ENCODE measurements around the gene MRPL20.

Gene MRPL20

DNA sequence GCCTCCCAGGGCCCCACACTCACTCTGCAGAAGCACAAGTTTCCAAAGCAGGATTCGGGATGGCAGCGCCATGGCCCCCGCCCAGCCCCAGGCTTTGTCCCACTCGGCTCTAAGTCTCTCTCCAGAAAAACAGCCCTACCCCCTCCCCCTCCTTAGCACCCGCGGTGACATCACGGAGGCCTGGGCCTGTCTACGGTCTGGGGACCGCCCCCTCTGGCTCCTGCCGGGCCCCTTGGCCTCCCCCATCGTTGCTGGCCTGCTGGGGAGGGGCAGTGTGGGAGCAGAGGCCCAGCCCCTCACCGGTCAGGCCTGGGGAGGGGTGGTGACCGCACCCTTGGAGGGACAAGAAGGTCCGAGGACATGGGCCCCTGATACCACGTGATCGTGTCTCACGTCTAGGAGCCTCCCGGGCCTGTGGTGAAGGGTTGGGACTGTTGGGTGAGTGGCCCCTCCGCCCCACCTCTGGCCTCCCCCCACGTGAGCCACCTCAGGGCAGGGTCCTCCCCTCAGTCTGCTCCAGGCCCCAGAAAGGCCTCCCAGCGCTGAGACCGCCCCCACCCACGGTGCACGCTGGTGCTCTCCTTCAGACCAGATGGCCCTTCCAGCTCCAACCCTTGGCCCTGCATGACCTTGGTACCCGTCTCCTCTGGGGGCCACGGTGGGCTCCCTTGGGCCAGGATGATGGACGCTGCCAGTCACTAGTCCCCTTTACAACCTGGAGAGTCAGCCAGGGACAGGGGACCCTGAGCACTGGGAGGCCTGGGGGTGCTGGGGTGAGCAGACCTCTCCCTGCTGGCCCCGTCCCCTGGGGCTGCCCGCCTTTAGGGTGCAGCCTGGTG is 48.4 kb downstream of the MRPL20 start, which contains the start of gene MXRA8:
Gene MXRA8, minus strand, starts transcription at position 123 of the 839 bp plus-strand sequence. Its CDS starts 51 bp downstream, at position 72.
- TF ChIP-seq, protein P1, sequence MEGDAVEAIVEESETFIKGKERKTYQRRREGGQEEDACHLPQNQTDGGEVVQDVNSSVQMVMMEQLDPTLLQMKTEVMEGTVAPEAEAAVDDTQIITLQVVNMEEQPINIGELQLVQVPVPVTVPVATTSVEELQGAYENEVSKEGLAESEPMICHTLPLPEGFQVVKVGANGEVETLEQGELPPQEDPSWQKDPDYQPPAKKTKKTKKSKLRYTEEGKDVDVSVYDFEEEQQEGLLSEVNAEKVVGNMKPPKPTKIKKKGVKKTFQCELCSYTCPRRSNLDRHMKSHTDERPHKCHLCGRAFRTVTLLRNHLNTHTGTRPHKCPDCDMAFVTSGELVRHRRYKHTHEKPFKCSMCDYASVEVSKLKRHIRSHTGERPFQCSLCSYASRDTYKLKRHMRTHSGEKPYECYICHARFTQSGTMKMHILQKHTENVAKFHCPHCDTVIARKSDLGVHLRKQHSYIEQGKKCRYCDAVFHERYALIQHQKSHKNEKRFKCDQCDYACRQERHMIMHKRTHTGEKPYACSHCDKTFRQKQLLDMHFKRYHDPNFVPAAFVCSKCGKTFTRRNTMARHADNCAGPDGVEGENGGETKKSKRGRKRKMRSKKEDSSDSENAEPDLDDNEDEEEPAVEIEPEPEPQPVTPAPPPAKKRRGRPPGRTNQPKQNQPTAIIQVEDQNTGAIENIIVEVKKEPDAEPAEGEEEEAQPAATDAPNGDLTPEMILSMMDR (IDR thresholded peaks at IDR 0.05; ENCODE audit: control insufficient read depth, extremely low read depth, insufficient read depth): no peak
- no peak within 1 kb of the TSS for H3K4me3 ChIP-seq (ENCODE audit: low read depth, low read length)
- DNase-seq (ENCODE audit: low read depth): no peak

DNA sequence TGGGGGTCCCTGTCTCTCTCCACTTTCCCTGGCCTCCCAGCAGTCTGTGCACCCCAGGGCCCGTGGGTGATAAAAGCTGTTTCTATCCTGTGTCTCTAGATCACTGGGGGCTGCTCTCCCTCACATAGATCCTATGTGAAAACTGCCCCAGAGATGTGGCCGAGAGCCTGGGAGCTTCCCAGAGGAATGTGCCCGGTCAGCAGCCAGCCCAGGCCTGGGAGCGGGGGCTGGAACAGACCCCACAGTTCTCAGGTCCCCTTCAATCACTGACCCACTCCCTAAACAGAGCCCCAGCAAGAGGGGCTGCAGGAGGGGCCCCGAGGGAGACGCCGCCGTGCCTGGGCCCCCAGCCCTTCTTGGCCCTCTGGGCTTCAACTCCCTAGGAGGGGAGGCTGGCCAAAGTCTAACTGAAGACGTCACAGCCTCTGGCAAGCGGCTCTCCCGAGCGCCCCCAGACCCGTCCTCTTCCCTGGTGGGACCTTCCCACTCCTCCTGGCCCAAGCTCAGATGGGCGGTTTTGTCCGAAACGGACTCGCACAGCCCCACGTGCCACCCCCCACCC is 49.1 kb downstream of the MRPL20 start:
- TF ChIP-seq, protein P1 (IDR thresholded peaks at IDR 0.05; ENCODE audit: control insufficient read depth, extremely low read depth, insufficient read depth): no peak
- no peak for DNase-seq (ENCODE audit: low read depth)
- no peak overlapping the region for H3K4me3 ChIP-seq (ENCODE audit: low read depth, low read length)

DNA sequence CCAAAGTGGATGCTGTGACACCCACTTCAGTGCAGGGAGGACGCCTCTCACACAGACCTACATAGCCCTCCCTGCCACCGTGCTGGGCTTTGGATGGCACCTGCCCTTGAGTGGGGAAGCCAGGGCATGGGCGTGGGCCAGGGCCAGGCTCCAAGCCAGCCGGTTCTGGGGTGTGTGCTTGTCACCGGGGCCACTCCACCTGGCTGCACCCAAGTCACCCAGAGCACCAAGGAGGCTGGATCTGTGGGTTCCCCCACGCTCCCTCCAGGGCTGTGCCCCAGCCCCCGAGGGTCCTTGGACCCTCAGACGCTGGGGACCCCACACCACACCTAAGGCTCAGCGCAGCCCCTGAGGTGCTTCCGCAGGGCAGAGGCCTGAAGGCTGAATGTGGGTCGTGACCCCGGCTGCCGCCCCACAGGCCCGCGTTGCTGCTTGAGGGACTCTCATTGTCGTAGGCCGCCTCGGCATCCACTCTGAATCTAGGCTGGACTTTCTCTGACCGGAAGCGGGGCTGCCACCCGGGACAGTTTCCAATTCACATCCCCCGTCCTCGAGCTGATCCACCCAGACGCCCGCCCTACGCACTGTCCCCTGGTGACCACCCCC is 50.2 kb downstream of the MRPL20 start:
- TF ChIP-seq, protein P1 (IDR thresholded peaks at IDR 0.05; ENCODE audit: control insufficient read depth, extremely low read depth, insufficient read depth): no peak
- no peak for DNase-seq (ENCODE audit: low read depth)
- H3K4me3 ChIP-seq (ENCODE audit: low read depth, low read length): no peak overlapping the region

DNA sequence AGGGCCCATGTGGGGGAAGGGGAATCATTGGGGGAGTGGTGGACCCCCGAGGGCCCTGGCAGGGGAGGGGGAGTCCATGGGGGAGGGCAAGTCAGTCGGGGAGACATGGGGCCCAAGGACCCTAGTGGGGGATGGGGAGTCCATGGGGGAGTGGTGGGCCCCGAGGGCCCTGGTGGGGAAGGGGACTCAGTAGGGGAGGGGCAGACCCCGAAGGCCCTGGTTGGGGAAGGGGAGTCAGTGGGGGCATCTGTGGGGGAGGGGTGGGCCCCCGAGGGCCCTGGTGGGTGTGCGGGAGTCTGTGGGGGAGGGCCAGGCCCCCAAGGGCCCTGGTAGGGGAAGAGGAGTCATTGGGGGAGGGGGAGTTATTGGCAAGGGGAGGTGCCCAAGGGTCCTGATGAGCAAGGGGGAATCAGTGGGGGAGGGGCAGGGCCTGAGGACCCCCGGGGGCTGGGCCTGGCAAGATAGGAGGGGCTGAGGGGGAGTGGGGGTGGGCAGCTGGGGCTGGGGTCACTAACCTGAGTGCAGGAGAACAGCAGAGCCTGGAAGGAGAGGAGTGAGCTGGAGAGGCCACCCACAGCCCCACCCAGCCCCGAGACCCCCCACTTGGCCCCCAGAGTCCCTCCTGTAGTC is 50.8 kb downstream of the MRPL20 start:
- peak overlapping the region; percentile 41 for H3K4me3 ChIP-seq (ENCODE audit: low read depth, low read length)
- TF ChIP-seq, protein P1 (IDR thresholded peaks at IDR 0.05; ENCODE audit: control insufficient read depth, extremely low read depth, insufficient read depth): no peak
- no peak for DNase-seq (ENCODE audit: low read depth)

DNA sequence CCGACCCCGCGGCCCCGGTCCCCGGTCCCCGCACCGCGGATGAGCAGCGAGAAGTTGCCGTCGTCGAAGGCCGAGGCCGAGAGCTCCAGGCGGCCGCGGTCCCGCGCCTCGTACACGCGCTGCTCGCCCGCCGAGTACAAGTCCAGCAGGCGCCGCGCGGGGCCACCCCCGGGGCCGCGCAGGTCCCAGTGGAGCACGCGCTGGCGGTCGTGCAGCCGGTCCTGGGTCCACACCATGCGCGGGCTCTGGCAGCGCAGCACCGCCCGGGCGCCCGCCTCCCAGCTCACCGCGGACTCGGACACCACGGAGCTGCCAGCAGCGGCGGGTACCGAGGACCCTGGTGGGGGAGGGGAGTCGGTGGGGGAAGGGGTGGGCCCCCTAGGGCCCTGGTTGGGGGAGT is 51.7 kb downstream of the MRPL20 start:
- DNase-seq (ENCODE audit: low read depth): no peak
- peak overlapping the region; percentile 41 for H3K4me3 ChIP-seq (ENCODE audit: low read depth, low read length)
- TF ChIP-seq, protein P1 (IDR thresholded peaks at IDR 0.05; ENCODE audit: control insufficient read depth, extremely low read depth, insufficient read depth): no peak

DNA sequence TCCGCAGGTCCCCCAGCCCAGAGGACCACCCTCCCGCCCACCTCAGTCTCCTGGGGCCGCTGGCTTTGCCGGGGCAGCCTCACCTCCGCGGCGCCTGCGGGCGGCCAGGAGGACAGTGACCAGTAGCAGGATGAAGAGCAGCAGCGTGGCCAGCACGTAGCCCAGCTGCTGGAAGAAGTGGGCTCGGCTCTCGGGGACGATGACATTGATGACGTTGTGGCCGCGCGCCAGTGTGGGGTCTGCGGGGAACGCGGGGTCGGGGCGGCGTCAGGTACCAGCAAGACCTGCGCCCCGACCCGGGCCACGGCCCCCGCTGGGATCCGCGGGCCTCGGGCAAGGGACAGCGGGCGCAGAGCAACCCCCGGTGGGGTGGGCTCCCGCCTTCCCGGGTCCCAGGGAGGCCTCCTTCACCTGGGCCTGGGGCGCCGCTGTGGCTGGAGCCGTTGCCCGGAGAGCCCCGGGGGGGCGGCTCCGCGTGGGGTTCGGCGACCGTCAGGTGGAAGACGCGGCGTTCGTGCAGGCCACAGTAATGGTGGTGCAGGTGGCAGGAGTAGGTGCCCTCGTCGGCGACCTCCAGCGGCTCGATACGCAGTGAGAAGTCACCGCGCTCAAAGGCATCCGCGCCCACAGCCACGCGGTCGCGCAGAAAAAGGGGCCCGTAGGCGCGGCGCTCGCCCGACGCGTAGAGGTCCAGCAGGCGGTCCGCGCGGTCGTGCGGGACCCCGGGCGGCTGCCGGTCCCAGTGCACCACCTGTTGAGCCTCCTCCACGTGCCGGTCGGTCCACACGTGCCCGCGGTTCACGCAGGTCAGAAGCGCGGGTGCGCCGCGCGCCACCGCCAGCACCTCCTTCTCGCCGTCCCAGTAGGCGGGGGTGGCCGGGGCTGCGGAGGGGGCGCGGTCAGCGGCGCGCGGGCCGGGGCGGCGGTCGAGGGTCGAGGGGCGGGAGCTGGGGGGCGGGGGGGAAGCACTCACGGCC is 52.5 kb downstream of the MRPL20 start:
- H3K4me3 ChIP-seq (ENCODE audit: low read depth, low read length): peak overlapping the region; percentile 41
- TF ChIP-seq, protein P1 (IDR thresholded peaks at IDR 0.05; ENCODE audit: control insufficient read depth, extremely low read depth, insufficient read depth): no peak
- no peak for DNase-seq (ENCODE audit: low read depth)
